ENCODE results near the gene KCNJ10.
"Not testable (repeated sequence)": the region's sequence is repeated elsewhere in the genome, so short reads cannot be mapped to it uniquely, and the experiment has no call there.

The KCNJ10 gene

GRCh38 chr1:160053548-160054365, 16.2 kb downstream of the KCNJ10 start:
- DNase-seq, result no peak

GRCh38 chr1:160052936-160053335, 17.0 kb downstream of the KCNJ10 start:
- no peak for DNase-seq

GRCh38 chr1:160050619-160051018, 19.3 kb downstream of the KCNJ10 start:
- no peak for DNase-seq

GRCh38 chr1:160050182-160050581, 19.8 kb downstream of the KCNJ10 start:
- not testable (repeated sequence) for DNase-seq

- DNase-seq, result no peak
These were observed 20.9 kb downstream of the KCNJ10 start for GRCh38 chr1:160049101-160049500.

GRCh38 chr1:160048335-160048734, 21.6 kb downstream of the KCNJ10 start:
- DNase-seq, result no peak

- DNase-seq, result no peak
These were observed 22.6 kb downstream of the KCNJ10 start for GRCh38 chr1:160047111-160047991.

- DNase-seq, result peak; percentile 66
These were observed 23.4 kb downstream of the KCNJ10 start for GRCh38 chr1:160046494-160047110.

GRCh38 chr1:160045653-160046052, 24.3 kb downstream of the KCNJ10 start:
- DNase-seq, result no peak

GRCh38 chr1:160043543-160043942, 26.4 kb downstream of the KCNJ10 start:
- no peak for DNase-seq

GRCh38 chr1:160040476-160040875, 29.5 kb downstream of the KCNJ10 start:
- DNase-seq, result no peak

- DNase-seq, result no peak
These were observed 37.7 kb downstream of the KCNJ10 start for GRCh38 chr1:160032165-160032820.

- peak; percentile 70 for DNase-seq
These were observed 38.4 kb downstream of the KCNJ10 start, which contains the start of gene PIGM for GRCh38 chr1:160031365-160032164. Gene PIGM (minus strand): TSS chr1:160031990. CDS start chr1:160031739, 251 bp downstream.

GRCh38 chr1:160030657-160031364, 39.1 kb downstream of the KCNJ10 start:
- DNase-seq, result no peak

- no peak for DNase-seq
These were observed 41.5 kb downstream of the KCNJ10 start for GRCh38 chr1:160028426-160028825.

GRCh38 chr1:160025314-160025713, 44.6 kb downstream of the KCNJ10 start:
- no peak for DNase-seq

- no peak for DNase-seq
These were observed 45.6 kb downstream of the KCNJ10 start for GRCh38 chr1:160024195-160024905.

GRCh38 chr1:160022330-160023310, 47.3 kb downstream of the KCNJ10 start:
- no peak for DNase-seq

- no peak for DNase-seq
These were observed 48.4 kb downstream of the KCNJ10 start for GRCh38 chr1:160021376-160022074.
